KMS-11 (cell line): ENCODE data around the gene PRDX1.

Experiments
- H2AFZ ChIP-seq: fragments of 200-600 bp; sonication (generic); 2 replicates; pipeline ENCODE4 v1.6.1; 2016; ENCODE audit warnings: antibody characterized with exemption, mixed run types, low read depth
- H3K27ac ChIP-seq: fragments of 200-600 bp; sonication (generic); 2 replicates; pipeline ENCODE4 v1.6.1; 2016; ENCODE audit warnings: mild to moderate bottlenecking, mixed run types
- H3K27me3 ChIP-seq: fragments of 200-600 bp; sonication (generic); 2 replicates; pipeline ENCODE4 v1.6.1; 2017; ENCODE audit warnings: mild to moderate bottlenecking, low read depth, mixed run types, moderate library complexity; ENCODE audit not compliant: insufficient read depth
- H3K36me3 ChIP-seq: fragments of 200-600 bp; sonication (generic); 2 replicates; pipeline ENCODE4 v1.6.1; 2017; ENCODE audit warnings: mild to moderate bottlenecking, mixed run types; ENCODE audit not compliant: insufficient read depth
- H3K4me1 ChIP-seq: fragments of 200-600 bp; sonication (generic); 2 replicates; pipeline ENCODE4 v1.6.1; 2016; ENCODE audit warnings: mild to moderate bottlenecking, low read depth, mixed run types; ENCODE audit not compliant: poor library complexity, severe bottlenecking
- H3K4me2 ChIP-seq: fragments of 200-600 bp; sonication (generic); 2 replicates; pipeline ENCODE4 v1.7.0; 2016; ENCODE audit warnings: mild to moderate bottlenecking, mixed run types
- H3K4me3 ChIP-seq: fragments of 200-600 bp; sonication (generic); IDR thresholded peaks from 2 replicates; pipeline ENCODE4 v1.6.1; 2017; ENCODE audit warnings: low read depth, low read length, mixed read lengths; ENCODE audit not compliant: insufficient read depth
- H3K79me2 ChIP-seq: fragments of 200-600 bp; sonication (generic); 2 replicates; pipeline ENCODE4 v1.6.1; 2016; ENCODE audit warnings: low read depth, mixed run types; ENCODE audit not compliant: insufficient read depth
- H3K9ac ChIP-seq: fragments of 200-600 bp; sonication (generic); 2 replicates; pipeline ENCODE4 v1.6.1; 2016; ENCODE audit warnings: mild to moderate bottlenecking, mixed run types
- H4K20me1 ChIP-seq: fragments of 200-600 bp; sonication (generic); 2 replicates; pipeline ENCODE4 v1.6.1; 2016; ENCODE audit warnings: mild to moderate bottlenecking, mixed run types; ENCODE audit not compliant: insufficient read depth
- CTCF ChIP-seq: fragments of 200-600 bp; sonication (generic); conservative IDR thresholded peaks from 2 replicates; pipeline ENCODE4 v1.6.1; 2017; ENCODE audit warnings: low read depth, mild to moderate bottlenecking, antibody characterized with exemption, low read length, moderate library complexity, mixed read lengths

PRDX1 gene

DNA sequence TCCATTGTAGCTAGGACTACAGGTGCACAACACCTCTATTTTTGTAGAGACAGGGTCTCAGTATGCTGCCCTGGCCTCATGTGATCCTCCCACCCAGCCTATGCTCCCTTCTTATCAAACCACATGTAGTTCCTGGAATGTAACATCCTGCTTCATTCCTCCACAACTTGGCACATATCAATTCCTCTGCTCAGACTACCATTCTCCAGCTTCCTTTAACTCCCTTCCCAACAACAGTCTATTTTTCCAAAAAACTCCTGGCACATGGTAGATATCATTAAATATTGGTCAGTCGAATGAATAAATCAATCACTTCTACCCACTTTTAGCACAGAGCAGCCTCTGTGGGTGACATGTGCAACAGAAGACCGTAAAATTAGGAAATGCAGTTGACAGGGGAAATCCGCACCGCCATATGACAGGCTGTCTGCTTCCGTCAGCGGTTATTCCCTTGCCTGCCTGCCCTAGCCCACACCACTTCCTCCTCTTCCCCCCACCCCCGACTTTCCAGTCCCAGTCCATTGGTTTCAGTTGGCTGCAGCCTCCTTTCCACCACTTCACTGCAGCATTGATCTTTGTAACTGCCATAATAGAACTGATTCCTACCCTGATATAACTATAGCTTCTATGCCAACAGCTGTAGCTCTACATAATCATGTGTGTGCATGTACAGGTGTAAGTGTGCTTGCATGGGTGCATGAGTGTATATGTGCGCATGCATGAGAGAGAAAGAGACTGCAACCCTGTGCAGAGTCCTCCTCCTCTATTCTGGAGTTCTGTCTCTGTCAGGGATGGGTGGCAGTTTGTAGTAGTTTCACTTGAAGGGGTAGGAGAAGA lies 22.1 kb upstream of the PRDX1 start:
- no peaks in the 10 kb centered on the region for H3K79me2 ChIP-seq
- no peak overlapping the region for H3K4me2 ChIP-seq
- no peak for TF ChIP-seq CTCF
- no peak overlapping the region for H3K27ac ChIP-seq
- H2AFZ ChIP-seq: no peak overlapping the region
- H4K20me1 ChIP-seq: no peaks in the 10 kb centered on the region
- no peak overlapping the region for H3K9ac ChIP-seq
- H3K4me3 ChIP-seq: no peak overlapping the region
- no peaks in the 10 kb centered on the region for H3K4me1 ChIP-seq
- no peaks in the 10 kb centered on the region for H3K36me3 ChIP-seq
- no peaks in the 10 kb centered on the region for H3K27me3 ChIP-seq

GRCh38 chr1:45542591-45542990 lies 20.9 kb upstream of the PRDX1 start:
- H3K4me1 ChIP-seq: no peaks in the 10 kb centered on the region
- no peak overlapping the region for H3K4me3 ChIP-seq
- H4K20me1 ChIP-seq: no peaks in the 10 kb centered on the region
- no peak overlapping the region for H3K9ac ChIP-seq
- H3K36me3 ChIP-seq: no peaks in the 10 kb centered on the region
- H3K27ac ChIP-seq: no peak overlapping the region
- TF ChIP-seq CTCF: no peak
- H3K79me2 ChIP-seq: no peaks in the 10 kb centered on the region
- H2AFZ ChIP-seq: no peak overlapping the region
- H3K4me2 ChIP-seq: no peak overlapping the region
- no peaks in the 10 kb centered on the region for H3K27me3 ChIP-seq

DNA sequence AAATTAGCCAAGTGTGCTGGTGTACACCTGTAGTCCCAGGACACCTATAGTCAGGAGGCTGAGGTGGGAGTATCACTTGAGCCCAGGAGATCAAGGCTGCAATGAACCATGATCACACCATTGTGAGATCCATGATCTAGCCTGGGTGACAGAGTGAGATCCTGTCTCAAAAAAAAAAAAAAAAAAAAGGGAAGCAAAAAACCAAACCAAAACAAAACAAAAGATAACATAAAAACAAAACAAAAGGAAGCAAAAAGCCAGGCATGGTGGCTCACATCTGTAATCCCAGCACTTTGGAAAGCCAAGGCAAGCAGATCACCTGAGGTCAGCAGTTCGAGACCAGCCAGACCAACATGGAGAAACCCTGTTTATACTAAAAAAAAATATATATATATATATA lies 19.5 kb upstream of the PRDX1 start:
- Histone ChIP-seq H3K36me3 (no peaks in the 10 kb centered on the region), H3K4me3 (no peak overlapping the region), H3K4me2 (no peak overlapping the region), H3K27me3 (no peaks in the 10 kb centered on the region), H3K4me1 (no peaks in the 10 kb centered on the region), H3K9ac (no peak overlapping the region), H3K27ac (no peak overlapping the region), H3K79me2 (no peaks in the 10 kb centered on the region), H2AFZ (no peak overlapping the region), H4K20me1 (no peaks in the 10 kb centered on the region)
- TF ChIP-seq CTCF: no peak

- Histone ChIP-seq H3K4me1 (no peaks in the 10 kb centered on the region), H3K27me3 (no peaks in the 10 kb centered on the region), H4K20me1 (no peaks in the 10 kb centered on the region), H3K4me3 (no peak overlapping the region), H3K27ac (no peak overlapping the region), H3K9ac (no peak overlapping the region), H3K4me2 (no peak overlapping the region), H3K79me2 (no peaks in the 10 kb centered on the region), H2AFZ (no peak overlapping the region), H3K36me3 (no peaks in the 10 kb centered on the region)
- TF ChIP-seq CTCF: no peak
These were observed 15.2 kb upstream of the PRDX1 start for GRCh38 chr1:45536886-45537285.
